Endothelial cell of hepatic sinusoid (primary cell): Measurements from ENCODE around the gene MATN1.

Experiments used
- in situ Hi-C: cut with HindIII; loops from 2 replicates; pipeline ENCODE4 v1.10.0; 2017; ENCODE audit warnings: low sequenced_read_pairs

MATN1 gene

DNA sequence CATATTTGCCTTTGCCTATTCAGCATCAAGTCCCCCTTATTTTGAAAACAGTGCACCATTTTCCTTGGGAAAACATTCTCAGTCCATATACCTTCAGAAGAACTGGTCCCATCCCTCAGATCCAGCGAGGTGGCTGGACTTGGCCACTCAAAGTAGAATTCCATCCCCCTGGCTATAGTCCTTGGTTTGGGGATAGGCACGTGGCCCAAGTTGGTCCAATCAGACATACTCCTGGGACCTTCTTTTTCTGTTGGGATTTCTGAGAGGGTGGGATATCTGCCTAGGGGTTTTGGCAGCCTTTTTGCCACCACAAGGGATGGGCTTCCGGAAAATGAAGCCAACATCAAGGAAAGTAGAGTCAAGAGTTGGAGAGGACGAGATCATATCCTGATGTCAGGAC, 10.7 kb upstream of the MATN1 start:
- in situ Hi-C loops = no loop called here

- in situ Hi-C loops = no loop called here
Measured at GRCh38 chr1:30733493-30733892, 10.1 kb upstream of the MATN1 start.

GRCh38 chr1:30732277-30732996, 9.1 kb upstream of the MATN1 start:
- in situ Hi-C loops = no loop called here

DNA sequence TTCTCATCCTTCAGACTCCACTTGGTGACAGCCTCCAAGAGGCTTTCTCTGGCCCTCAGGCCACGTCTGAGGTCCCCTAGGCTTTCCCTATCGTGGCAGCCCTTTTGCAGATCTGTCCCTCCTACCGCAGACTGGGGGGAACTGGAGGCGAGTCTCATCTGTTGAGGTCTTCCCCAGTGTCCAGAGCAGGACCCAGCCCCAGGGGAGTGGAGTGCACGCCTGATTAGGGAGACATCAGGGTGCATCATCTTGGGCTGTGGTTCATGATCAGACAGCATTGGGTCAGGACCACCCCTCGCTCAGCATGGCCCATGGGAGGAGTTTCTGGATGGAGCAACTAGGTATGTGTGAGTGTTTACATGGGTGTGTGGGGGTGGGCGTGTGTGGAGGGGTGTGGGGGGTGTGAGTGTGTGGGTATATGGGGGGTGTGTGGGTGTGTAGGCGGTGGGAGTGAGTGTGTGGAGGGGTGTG, 8.5 kb upstream of the MATN1 start:
- in situ Hi-C loops = no loop called here

DNA sequence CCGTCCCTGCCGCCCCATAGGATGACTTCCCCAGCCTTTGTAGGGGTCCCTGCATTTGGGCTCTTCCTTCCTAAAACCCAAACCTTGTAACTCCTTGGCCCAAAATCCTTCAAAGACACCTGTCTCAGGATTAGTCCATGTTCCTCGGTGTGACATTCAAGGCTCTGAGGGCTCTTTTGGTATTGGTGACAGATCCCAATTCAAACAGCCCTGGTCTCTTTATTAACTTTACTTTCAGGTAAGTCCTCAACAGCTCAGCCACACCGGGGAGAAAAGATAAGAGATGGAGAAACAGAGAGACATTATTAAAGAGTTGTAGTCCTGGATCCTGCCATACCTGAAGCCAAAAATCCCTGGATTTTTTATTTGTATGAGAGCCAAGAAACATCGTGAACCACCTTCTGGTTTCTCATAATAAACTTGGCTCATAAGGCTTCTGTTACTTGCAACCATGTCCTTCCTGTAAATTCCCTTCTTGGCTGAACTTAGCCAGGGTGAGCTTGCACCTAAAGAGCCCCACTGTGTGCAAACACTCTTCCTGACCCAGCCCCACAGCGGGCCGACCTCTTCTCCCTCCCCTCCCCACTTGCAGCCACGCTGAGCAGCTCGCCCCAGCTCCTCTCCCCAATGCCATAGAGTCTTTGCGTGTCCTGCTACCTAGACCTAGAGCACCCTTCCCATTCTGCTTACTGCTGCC, 7.9 kb upstream of the MATN1 start:
- in situ Hi-C loops = no loop called here

- in situ Hi-C loops = no loop called here
Measured at GRCh38 chr1:30730346-30731108, 7.1 kb upstream of the MATN1 start.

DNA sequence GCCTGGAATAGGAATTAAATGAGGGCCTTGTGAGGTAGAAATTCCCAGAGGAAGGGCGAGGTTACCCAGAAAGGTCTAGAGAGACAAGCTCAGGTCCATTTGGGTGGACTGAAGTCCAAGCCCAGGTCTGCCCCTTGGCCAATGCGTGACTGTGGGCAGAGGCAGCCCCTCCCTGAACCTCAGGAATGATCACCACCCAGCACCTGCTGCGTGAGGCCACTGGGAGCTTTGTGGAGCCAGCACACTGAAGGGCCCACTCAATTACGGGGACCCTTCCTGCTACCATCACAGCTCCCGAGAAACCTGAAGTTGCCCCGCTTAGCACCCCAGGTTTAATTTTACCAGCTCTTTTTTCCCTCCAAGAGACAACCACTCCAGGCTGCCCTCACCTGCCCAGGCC, 6.5 kb upstream of the MATN1 start:
- in situ Hi-C loops = no loop called here

GRCh38 chr1:30728832-30729638, 5.7 kb upstream of the MATN1 start:
- in situ Hi-C loops = no loop called here

GRCh38 chr1:30728340-30728739, 5.0 kb upstream of the MATN1 start:
- in situ Hi-C loops = no loop called here

- in situ Hi-C loops = no loop called here
Measured at GRCh38 chr1:30727824-30728223, 4.4 kb upstream of the MATN1 start.

DNA sequence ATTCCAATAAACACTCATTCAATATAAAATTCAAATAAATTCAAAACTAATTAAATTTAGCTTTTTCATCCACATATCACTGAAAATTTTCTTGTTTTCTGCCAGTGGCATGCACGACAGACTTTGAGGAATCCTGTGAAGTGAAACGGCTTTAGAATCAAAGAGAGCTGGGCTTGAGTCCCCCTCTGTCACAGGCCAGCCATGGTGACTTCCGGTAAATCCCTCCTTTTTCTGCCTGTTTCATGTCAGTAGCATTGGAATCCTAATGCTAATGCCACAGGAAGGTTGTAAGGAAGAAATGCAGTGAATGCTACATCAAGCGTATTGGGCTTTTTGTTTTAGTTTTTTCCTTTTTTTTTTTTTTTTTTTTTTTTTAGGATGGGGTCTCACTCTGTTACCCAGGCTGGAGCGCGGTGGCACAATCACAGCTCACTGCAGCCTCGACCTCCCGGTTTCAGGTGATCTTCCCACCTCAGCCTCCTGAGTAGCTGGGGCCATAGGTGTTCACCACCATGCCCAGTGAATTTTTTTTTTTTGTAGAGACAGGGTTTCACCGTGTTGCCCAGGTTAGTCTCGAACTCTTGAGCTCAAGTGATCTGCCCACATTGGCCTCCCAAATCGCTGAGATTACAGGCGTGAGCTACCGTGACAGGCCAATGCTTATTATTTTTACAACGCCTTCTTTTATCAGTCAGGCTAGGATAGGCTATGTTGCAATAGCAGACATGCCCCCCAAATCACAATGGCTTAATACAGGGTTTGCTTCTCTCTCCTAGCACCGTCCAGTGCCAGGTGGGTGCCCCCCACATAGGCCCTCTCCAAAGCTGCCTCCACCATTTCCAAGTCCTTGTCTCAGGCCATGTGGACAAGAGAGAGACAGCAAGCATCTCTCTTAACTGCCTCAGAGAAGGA, 3.6 kb upstream of the MATN1 start:
- in situ Hi-C loops = no loop called here

- in situ Hi-C loops = no loop called here
Measured at GRCh38 chr1:30726236-30726635, 2.9 kb upstream of the MATN1 start.

GRCh38 chr1:30725450-30726095, 2.2 kb upstream of the MATN1 start:
- in situ Hi-C loops = no loop called here

DNA sequence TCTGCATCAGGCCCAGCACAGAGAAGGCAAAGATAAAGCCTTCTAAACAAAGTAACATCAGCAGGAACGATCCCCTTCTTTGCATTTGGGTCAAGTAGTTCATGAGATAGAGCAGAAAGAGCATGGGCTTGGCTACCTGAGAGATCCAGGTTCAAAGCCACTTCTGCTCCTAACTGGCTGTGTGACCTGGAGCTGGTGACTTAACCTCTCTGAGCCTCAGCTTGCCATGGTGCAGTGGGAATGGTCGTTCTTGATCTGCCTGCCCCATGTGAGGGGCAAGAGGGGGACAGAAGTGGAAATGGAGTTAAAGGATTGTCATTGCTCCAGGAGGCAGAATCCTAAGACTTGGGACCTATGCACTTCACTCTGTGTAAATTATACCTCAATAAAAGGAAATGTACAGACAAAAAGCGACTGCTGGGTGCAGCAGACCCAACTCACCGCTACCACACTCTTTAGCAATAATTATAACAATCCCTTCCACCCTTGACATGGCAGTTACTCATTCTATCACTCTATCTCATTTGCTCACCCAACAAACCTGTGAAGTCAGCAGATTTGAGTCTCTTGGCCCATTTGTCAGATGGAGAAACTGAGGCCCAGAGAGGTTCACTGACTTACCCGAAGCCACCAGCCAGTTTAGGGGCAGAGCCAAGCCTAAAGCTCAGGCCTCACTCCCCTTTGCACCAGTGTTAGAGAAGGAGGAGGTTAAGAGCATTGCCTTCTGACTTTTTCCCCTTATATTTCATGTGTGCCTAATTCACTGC, 1.5 kb upstream of the MATN1 start:
- in situ Hi-C loops = loop anchor here (5.0 kb wide), 2 partner anchors 47 to 87 kb away; no protein-coding TSS in a partner anchor

DNA sequence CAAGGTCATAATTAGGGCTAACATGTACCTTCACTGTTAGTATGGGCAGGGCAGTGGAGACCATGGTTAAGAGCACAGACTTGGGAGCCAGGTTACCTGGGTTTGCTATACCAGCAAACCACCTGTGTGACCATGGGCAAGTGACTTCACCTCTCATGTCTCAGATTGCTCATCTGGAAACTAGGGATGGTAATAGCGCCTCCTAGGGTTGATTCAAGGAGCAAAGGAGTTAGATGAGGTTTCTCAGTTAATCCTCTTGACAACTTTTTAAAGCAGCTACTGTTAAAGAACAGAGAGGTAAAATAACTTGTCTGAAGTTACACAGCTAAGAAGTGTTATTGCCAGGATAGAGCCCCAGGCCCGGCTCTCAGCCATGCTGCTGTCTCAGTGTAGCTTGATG, 790 bp upstream of the MATN1 start:
- in situ Hi-C loops = loop anchor here (5.0 kb wide), 2 partner anchors 48 to 88 kb away; no protein-coding TSS in a partner anchor

DNA sequence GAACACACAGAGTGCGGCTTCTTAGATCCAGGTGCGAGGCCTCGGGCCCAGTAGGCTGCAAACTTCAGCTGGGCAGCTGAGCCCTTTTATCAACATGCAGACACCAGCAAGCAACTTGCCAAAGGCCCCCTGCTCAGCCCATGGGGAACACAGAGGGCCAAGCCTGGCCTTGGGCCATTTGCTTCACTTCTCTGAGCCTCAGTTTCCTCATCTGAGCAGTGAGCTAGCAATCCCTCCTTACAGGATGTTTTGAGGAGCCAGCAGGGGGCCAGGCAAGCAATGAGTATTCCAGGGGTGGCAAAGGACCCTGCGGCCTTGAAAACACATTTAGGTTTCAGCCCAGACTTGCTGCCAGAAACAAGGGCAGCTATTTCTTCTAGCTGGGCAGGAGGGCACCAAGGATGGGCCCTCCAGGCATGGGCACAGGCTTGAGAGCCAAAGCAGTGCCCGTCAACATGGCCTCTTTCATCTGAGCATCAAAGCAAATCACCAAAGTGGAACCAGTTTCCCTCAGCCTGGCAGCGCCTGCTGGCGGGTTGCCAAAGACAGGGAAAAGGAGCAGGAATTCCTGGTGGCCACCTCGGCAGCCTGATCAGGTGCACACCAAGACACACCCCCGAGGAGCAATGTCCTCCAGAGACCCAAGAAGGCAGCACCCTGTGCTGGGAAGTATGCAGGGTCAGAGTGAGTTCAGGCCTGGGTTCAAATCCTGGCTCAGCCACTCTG, 1.4 kb downstream of the MATN1 start:
- in situ Hi-C loops = loop anchor here (5.0 kb wide), 2 partner anchors 50 to 90 kb away; no protein-coding TSS in a partner anchor

GRCh38 chr1:30721341-30721793, 2.0 kb downstream of the MATN1 start:
- in situ Hi-C loops = loop anchor here (5.0 kb wide), 2 partner anchors 51 to 91 kb away; no protein-coding TSS in a partner anchor
